ENCODE data around the gene HNRNPH1.
"Not testable (repeated sequence)": the region's sequence is repeated elsewhere in the genome, so short reads cannot be mapped to it uniquely, and the experiment has no call there.

GRCh38 chr5:179650245-179650644 is 26.8 kb upstream of the HNRNPH1 start:
- not testable (repeated sequence) for TF ChIP-seq CTCF, POLR2A (IDR thresholded peaks at IDR 0.05)
